ENCODE data around the gene RBM20.
"Not testable (repeated sequence)": the region's sequence is repeated elsewhere in the genome, so short reads cannot be mapped to it uniquely, and the experiment has no call there.

The RBM20 gene

GRCh38 chr10:110767601-110768000, 123.5 kb downstream of the RBM20 start:
- not testable (repeated sequence) for DNase-seq

- DNase-seq: no peak
Observed at GRCh38 chr10:110770243-110770642, 126.1 kb downstream of the RBM20 start.

GRCh38 chr10:110771486-110771885, 127.3 kb downstream of the RBM20 start:
- DNase-seq: no peak

GRCh38 chr10:110771991-110772390, 127.9 kb downstream of the RBM20 start:
- DNase-seq: no peak

GRCh38 chr10:110772454-110773025, 128.4 kb downstream of the RBM20 start:
- DNase-seq: no peak

GRCh38 chr10:110773693-110774068, 129.5 kb downstream of the RBM20 start:
- DNase-seq: no peak

- peak; percentile 65 for DNase-seq
Observed at GRCh38 chr10:110774069-110775019, 130.2 kb downstream of the RBM20 start.

GRCh38 chr10:110775020-110775375, 130.9 kb downstream of the RBM20 start:
- no peak for DNase-seq

- no peak for DNase-seq
Observed at GRCh38 chr10:110775406-110775805, 131.3 kb downstream of the RBM20 start.

- DNase-seq: no peak
Observed at GRCh38 chr10:110777017-110777416, 132.9 kb downstream of the RBM20 start.

GRCh38 chr10:110777661-110778060, 133.5 kb downstream of the RBM20 start:
- DNase-seq: no peak

GRCh38 chr10:110778211-110778610, 134.1 kb downstream of the RBM20 start:
- no peak for DNase-seq

- DNase-seq: no peak
Observed at GRCh38 chr10:110779489-110779888, 135.4 kb downstream of the RBM20 start.

- no peak for DNase-seq
Observed at GRCh38 chr10:110780704-110781103, 136.6 kb downstream of the RBM20 start.

- DNase-seq: no peak
Observed at GRCh38 chr10:110781139-110781538, 137.0 kb downstream of the RBM20 start.

- DNase-seq: no peak
Observed at GRCh38 chr10:110782616-110783015, 138.5 kb downstream of the RBM20 start.

GRCh38 chr10:110783509-110784107, 139.5 kb downstream of the RBM20 start:
- no peak for DNase-seq

- DNase-seq: no peak
Observed at GRCh38 chr10:110784198-110784597, 140.1 kb downstream of the RBM20 start.

GRCh38 chr10:110786172-110786571, 142.0 kb downstream of the RBM20 start:
- DNase-seq: no peak

- DNase-seq: no peak
Observed at GRCh38 chr10:110788620-110789385, 144.7 kb downstream of the RBM20 start.

- no peak for DNase-seq
Observed at GRCh38 chr10:110789604-110790433, 145.7 kb downstream of the RBM20 start.

- no peak for DNase-seq
Observed at GRCh38 chr10:110790913-110791506, 146.9 kb downstream of the RBM20 start.
